HepG2 (cell line): ENCODE results near the gene SPI1. TPM values are rescaled to one million over a fixed set of nuclear protein-coding genes. Genes with fewer than 3 reads are reported as not detected.

ENCODE experiments used
- ATAC-seq: fragments of 200-7000 bp; cut with Tn5 transposase; 3 replicates; pipeline ENCODE4 v1.9.1; 2020; ENCODE audit warnings: mild to moderate bottlenecking, moderate library complexity
- BruUV-seq: library from RNA; stranded (reverse); fragments of 400-500 nt; replicated peaks from 2 replicates; lab custom pipeline; 2021; lab: Mats Ljungman, UMichigan
- CTCF ChIA-PET: fragments of 300-600 bp; formaldehyde crosslinking; extraction: SDS; loops from one replicate; lab custom pipeline; 2021; ENCODE audit warnings: low total read pairs, inconsistent platforms, low intra/inter-chr PET ratio; lab: Yijun Ruan, JAX
- POLR2A ChIA-PET: fragments of 350-600 bp; sonication (Branson Sonifier 250); formaldehyde crosslinking; loops from one replicate; lab custom pipeline; 2020; ENCODE audit warnings: antibody characterized with exemption, inconsistent platforms; lab: Yijun Ruan, JAX
- DNase-seq: peaks from one replicate; pipeline ENCODE4 v3.0.0-alpha.2; 2015; ENCODE audit warnings: low spot score
- FAIRE-seq: peaks from 3 replicates; lab custom pipeline; 2011; peaks lifted over from hg19 to GRCh38; lab: Jason Lieb, UNC
- H2AFZ ChIP-seq: one replicate; pipeline ENCODE4 v1.6.1; 2011; ENCODE audit warnings: low read length, inconsistent platforms
- H3K27ac ChIP-seq: fragments of 300-600 bp; 3 replicates; pipeline ENCODE4 v1.8.0; 2011; ENCODE audit warnings: mixed run types, mild to moderate bottlenecking, mixed read lengths, low read length, inconsistent platforms; ENCODE audit not compliant: insufficient read depth; ENCODE audit errors: extremely low read length
- H3K27me3 ChIP-seq, 2 experiments: fragments of 200-600 bp in 1 of 2; 2 replicates in 1 of 2; 3 replicates in 1 of 2; pipeline versions ENCODE4 v1.6.0 to v1.8.0; 2011; ENCODE audit warnings: low read length in 2 of 2, mild to moderate bottlenecking in 2 of 2, moderate library complexity in 2 of 2, inconsistent platforms in 1 of 2; ENCODE audit not compliant: insufficient read depth in 2 of 2, control insufficient read depth in 1 of 2
- H3K36me3 ChIP-seq, 2 experiments: fragments of 200-600 bp in 1 of 2; replicated peaks in 1 of 2; 2 replicates in 1 of 2; 3 replicates in 1 of 2; pipeline versions ENCODE4 v1.5.1 to v1.8.0; 2011; ENCODE audit warnings: low read length in 2 of 2, inconsistent platforms in 1 of 2; ENCODE audit not compliant: insufficient read depth in 2 of 2, control insufficient read depth in 1 of 2
- H3K4me1 ChIP-seq: 2 replicates; pipeline ENCODE4 v1.5.1; 2012; ENCODE audit warnings: low read length, inconsistent platforms; ENCODE audit not compliant: insufficient read depth
- H3K4me2 ChIP-seq: 2 replicates; pipeline ENCODE4 v1.6.0; 2011; ENCODE audit warnings: low read depth, low read length, inconsistent platforms
- H3K4me3 ChIP-seq, 3 experiments: fragments of 200-600 bp in 1 of 3; sonication (generic), shearing (Covaris generic) in 1 of 3; replicated peaks in 1 of 3; 2 replicates each; pipeline ENCODE4 v1.5.1; 2011 to 2016; ENCODE audit warnings: low read length in 3 of 3, inconsistent platforms in 2 of 3, low read depth in 2 of 3, mild to moderate bottlenecking in 2 of 3, control low read depth in 1 of 3, mixed read lengths in 1 of 3; ENCODE audit not compliant: insufficient read depth in 1 of 3
- H3K79me2 ChIP-seq: one replicate; pipeline ENCODE4 v1.6.1; 2011; ENCODE audit warnings: low read length, inconsistent platforms; ENCODE audit not compliant: insufficient read depth
- H3K9ac ChIP-seq: 2 replicates; pipeline ENCODE4 v1.6.0; 2011; ENCODE audit warnings: mild to moderate bottlenecking, low read depth, low read length, inconsistent platforms; ENCODE audit not compliant: insufficient read depth
- H3K9me3 ChIP-seq: 2 replicates; pipeline ENCODE4 v1.5.1; 2012; ENCODE audit warnings: mild to moderate bottlenecking, low read length
- H4K20me1 ChIP-seq: 2 replicates; pipeline ENCODE4 v1.6.0; 2011; ENCODE audit warnings: inconsistent platforms, mild to moderate bottlenecking, low read length, moderate library complexity; ENCODE audit not compliant: insufficient read depth
- CENPBD1 ChIP-seq: sonication (generic); formaldehyde crosslinking; IDR thresholded peaks from 2 replicates; pipeline ENCODE4 v1.8.0; 2022; ENCODE audit warnings: missing genetic modification reagents, low read depth, mild to moderate bottlenecking, borderline replicate concordance
- DNMT3B ChIP-seq: conservative IDR thresholded peaks from 2 replicates; pipeline ENCODE4 v1.6.1; 2016; ENCODE audit warnings: missing biosample characterization, control low read depth
- GABPA ChIP-seq, 2 experiments: IDR thresholded peaks; 2 replicates each; pipeline ENCODE4 v1.6.1; 2011 to 2016; ENCODE audit warnings: low read depth in 2 of 2, low read length in 1 of 2, missing biosample characterization in 1 of 2, missing genetic modification characterization in 1 of 2
- IKZF5 ChIP-seq: IDR thresholded peaks from 2 replicates; pipeline ENCODE4 v1.6.1; 2018; ENCODE audit warnings: missing genetic modification reagents, mild to moderate bottlenecking, missing compliant biosample characterization
- KDM5A ChIP-seq: fragments of 200-600 bp; sonication (generic); IDR thresholded peaks from 2 replicates; pipeline ENCODE4 v1.7.0; 2018; ENCODE audit warnings: antibody characterized with exemption, mild to moderate bottlenecking, low read length, borderline replicate concordance
- MED13 ChIP-seq: sonication (generic); formaldehyde crosslinking; IDR thresholded peaks from 2 replicates; pipeline ENCODE4 v1.5.0; 2020; ENCODE audit warnings: missing genetic modification reagents
- RFXANK ChIP-seq: IDR thresholded peaks from 2 replicates; pipeline ENCODE4 v1.6.1; 2016
- SAFB2 ChIP-seq: sonication (generic); formaldehyde crosslinking; IDR thresholded peaks from 2 replicates; pipeline ENCODE4 v1.5.1; 2020; ENCODE audit warnings: missing genetic modification reagents, low read depth, mild to moderate bottlenecking, borderline replicate concordance
- SPEN ChIP-seq: sonication (generic); formaldehyde crosslinking; IDR thresholded peaks from 2 replicates; pipeline ENCODE4 v1.5.1; 2020; ENCODE audit warnings: low read depth, mild to moderate bottlenecking, missing genetic modification reagents
- TEAD3 ChIP-seq: optimal IDR thresholded peaks from 2 replicates; pipeline ENCODE3; 2016; ENCODE audit warnings: borderline replicate concordance
- U2AF1 ChIP-seq: fragments of 200-400 bp; formaldehyde crosslinking; optimal IDR thresholded peaks from 2 replicates; pipeline ENCODE3; 2017; ENCODE audit warnings: mild to moderate bottlenecking, low read depth, low read length
- ZNF18 ChIP-seq: sonication (generic); formaldehyde crosslinking; IDR thresholded peaks from 2 replicates; pipeline ENCODE4 v1.8.0; 2022; ENCODE audit warnings: mild to moderate bottlenecking, missing genetic modification reagents; ENCODE audit not compliant: insufficient replicate concordance
- ZNF225 ChIP-seq: sonication (generic); formaldehyde crosslinking; IDR thresholded peaks from 2 replicates; pipeline ENCODE4 v1.4.0; 2020; ENCODE audit warnings: mild to moderate bottlenecking, missing genetic modification reagents
- ZNF350 ChIP-seq: sonication (generic); formaldehyde crosslinking; IDR thresholded peaks from 2 replicates; pipeline ENCODE4 v1.4.0; 2020; ENCODE audit warnings: mild to moderate bottlenecking, low read depth, missing genetic modification reagents, borderline replicate concordance
- ZNF414 ChIP-seq: sonication (generic); formaldehyde crosslinking; IDR thresholded peaks from 2 replicates; pipeline ENCODE4 v1.5.0; 2020; ENCODE audit warnings: missing genetic modification reagents
- ZNF788 ChIP-seq: sonication (generic); formaldehyde crosslinking; IDR thresholded peaks from 2 replicates; pipeline ENCODE4 v1.5.0; 2020; ENCODE audit warnings: mild to moderate bottlenecking, missing genetic modification reagents, borderline replicate concordance
- ZNF850 ChIP-seq: sonication (generic); formaldehyde crosslinking; conservative IDR thresholded peaks from 2 replicates; pipeline ENCODE4 v1.9.0; 2021; ENCODE audit warnings: mild to moderate bottlenecking, missing genetic modification reagents
- ZNF891 ChIP-seq: sonication (generic); formaldehyde crosslinking; IDR thresholded peaks from 2 replicates; pipeline ENCODE4 v1.5.0; 2020; ENCODE audit warnings: mild to moderate bottlenecking, missing genetic modification reagents
- WGBS: methylation state at CpG from one replicate; pipeline ENCODE4 v1.1.6; 2017; ENCODE audit warnings: low lambda C conversion rate; 5-methylcytosine and 5-hydroxymethylcytosine counted together
- in situ Hi-C: cut with HindIII; loops from 2 replicates; pipeline ENCODE4 v1.10.0; 2017; ENCODE audit warnings: low pct_unique_long_range_greater_than_20kb; ENCODE audit not compliant: extremely low pct_ligation_motif_present
- intact Hi-C: fragments of 100-400 bp; cut with micrococcal nuclease; formaldehyde crosslinking; loops from one replicate; pipeline ENCODE4 v1.10.0; 2022; ENCODE audit not compliant: unreplicated experiment
- polyA plus RNA-seq, 8 experiments: library from polyadenylated mRNA; depleted of rRNA in 3 of 8; stranded (reverse) in 7 of 8; unstranded in 1 of 8; fragments of >200 nt; fragmentation: Illumina TruSeq in 4 of 8; extraction: Trizol in 4 of 8; gene quantifications; 2 replicates each; pipeline versions ENCODE4 v1.2.1 to v1.2.3, GENCODE V29; 2011 to 2016; ENCODE audit warnings: low read depth in 4 of 8, missing spikeins in 1 of 8, mixed read lengths in 1 of 8; ENCODE audit not compliant: insufficient read depth in 1 of 8
- total RNA-seq, 5 experiments: library from RNA; depleted of rRNA; stranded (reverse); fragments of >200 nt; fragmentation: Illumina TruSeq; extraction: Trizol; gene quantifications; 2 replicates each; pipeline ENCODE4 v1.2.3, GENCODE V29; 2016; ENCODE audit warnings: low read depth in 1 of 5

The SPI1 gene
- total and polyA plus RNA-seq, 2 of the 13 experiments (the other 11 are each of a cell fraction or from before 2014, with no cell fraction given), result not detected

GRCh38 chr11:47408598-47409439 is 30.5 kb upstream of the SPI1 start:
- Histone ChIP-seq H3K27ac (peak overlapping the region; percentile 28), H3K27me3 (no peaks in the 10 kb centered on the region; a peak in 1 of 5 replicates), H3K79me2 (peaks cover 9% of the 10 kb centered on the region), H4K20me1 (no peaks in the 10 kb centered on the region), H3K9me3 (no peaks in the 10 kb centered on the region), H3K4me2 (peak overlapping the region; percentile 89), H2AFZ (no peak overlapping the region), H3K36me3 (peaks cover 0 to 5% of the 10 kb centered on the region in 2 experiments; a peak in 3 of 5 replicates), H3K9ac (peak overlapping the region; percentile 80), H3K4me1 (peaks cover 42% of the 10 kb centered on the region), H3K4me3 (peak overlapping the region; percentile 68 to 91 (median 79))
- WGBS, result 2% methylated on average over 20 of the region's 50 CpGs
- POLR2A ChIA-PET, result interaction anchor here (0.7 to 4.9 kb wide), 4 partner anchors 8 to 29 kb away, joined by 3 to 33 read pairs (median 8); partner anchors contain the start of gene PSMC3
- no peak for FAIRE-seq
- BruUV-seq, result TSS peak; percentile 58
- intact Hi-C loops, result loop anchor here (1.0 to 2.0 kb wide), 2 partner anchors 18 to 35 kb away; partner anchors contain the start of gene PSMC3
- in situ Hi-C loops, result loop anchor here (5.0 kb wide), 1 partner anchor 37 kb away; no protein-coding TSS in a partner anchor
- DNase-seq, result no peak
- ATAC-seq, result peak; percentile 2; the same call in 1 of the 3 replicates
- CTCF ChIA-PET, result interaction anchor here (2.5 kb wide), 1 partner anchor 35 kb away, joined by 35 read pairs; no protein-coding TSS in a partner anchor
- TF ChIP-seq SAFB2 (CRISPR knock-in tag) (0 out of 2 replicates have a peak, but pooled peaks have one; percentile 19), ZNF18 (peak; percentile 24), KDM5A (peak; percentile 45; the same call in 1 of the 2 replicates), MED13 (no peak), ZNF850 (CRISPR knock-in tag) (peak; percentile 67; the same call in 1 of the 2 replicates), CENPBD1 (CRISPR knock-in tag) (peak; percentile 22; the same call in 1 of the 2 replicates), ZNF350 (CRISPR knock-in tag) (peak; percentile 47), GABPA (IDR thresholded peaks at IDR 0.05; ENCODE audit: low read depth, low read length) (no peak), GABPA (CRISPR knock-in tag; IDR thresholded peaks at IDR 0.05; ENCODE audit: low read depth) (peak; percentile 16; the same call in 1 of the 2 replicates), RFXANK (no peak), U2AF1 (peak; percentile 1), ZNF414 (no peak), ZNF788 (CRISPR knock-in tag) (peak; percentile 47; the same call in 1 of the 2 replicates), SPEN (CRISPR knock-in tag) (peak; percentile 21; the same call in 1 of the 2 replicates), DNMT3B (0 out of 2 replicates have a peak, but pooled peaks have one; percentile 12), IKZF5 (CRISPR knock-in tag) (no peak), TEAD3 (CRISPR knock-in tag) (peak; percentile 65), ZNF891 (CRISPR knock-in tag) (peak; percentile 33; the same call in 1 of the 2 replicates), ZNF225 (CRISPR knock-in tag) (peak; percentile 14; the same call in 1 of the 2 replicates)
